ENCODE measurements around the gene KIF14.
"Not testable (repeated sequence)": the region's sequence is repeated elsewhere in the genome, so short reads cannot be mapped to it uniquely, and the experiment has no call there.

Gene KIF14

GRCh38 chr1:200526709-200527612 lies 93.6 kb downstream of the KIF14 start:
- Histone ChIP-seq H3K9me3 (ENCODE audit: low read depth, low read length) (no peaks in the 10 kb centered on the region), H3K9ac (ENCODE audit: insufficient read length) (no peak overlapping the region), H3K4me3 (no peak overlapping the region), H3K27ac (no peak overlapping the region), H3K36me3 (ENCODE audit: insufficient read depth, low read length) (no peaks in the 10 kb centered on the region)
- TF ChIP-seq POLR2AphosphoS5 (IDR thresholded peaks at IDR 0.05; ENCODE audit: borderline replicate concordance, low read depth, low read length) (no peak), FOXP2 (optimal IDR thresholded peaks at IDR 0.05; ENCODE audit: control extremely low read depth, extremely low read length, insufficient read depth) (no peak), EZH2 (IDR thresholded peaks at IDR 0.05) (no peak)
- no peak for DNase-seq (ENCODE audit: low read depth, low spot score)

GRCh38 chr1:200525090-200525987 lies 95.2 kb downstream of the KIF14 start:
- no peak for TF ChIP-seq FOXP2 (optimal IDR thresholded peaks at IDR 0.05; ENCODE audit: control extremely low read depth, extremely low read length, insufficient read depth)
- no peak for TF ChIP-seq EZH2 (IDR thresholded peaks at IDR 0.05)
- TF ChIP-seq POLR2AphosphoS5 (IDR thresholded peaks at IDR 0.05; ENCODE audit: borderline replicate concordance, low read depth, low read length) = no peak
- no peaks in the 10 kb centered on the region for H3K36me3 ChIP-seq (ENCODE audit: insufficient read depth, low read length)
- no peaks in the 10 kb centered on the region for H3K9me3 ChIP-seq (ENCODE audit: low read depth, low read length)
- DNase-seq (ENCODE audit: low read depth, low spot score) = no peak
- H3K4me3 ChIP-seq = no peak overlapping the region
- peak overlapping the region; percentile 1 for H3K9ac ChIP-seq (ENCODE audit: insufficient read length)
- peak overlapping the region; percentile 6; the same call in 1 of the 2 replicates for H3K27ac ChIP-seq

GRCh38 chr1:200524551-200524950 lies 96.0 kb downstream of the KIF14 start:
- H3K9ac ChIP-seq (ENCODE audit: insufficient read length); H3K9me3 ChIP-seq (ENCODE audit: low read depth, low read length); H3K27ac ChIP-seq; H3K4me3 ChIP-seq; DNase-seq (ENCODE audit: low read depth, low spot score); H3K36me3 ChIP-seq (ENCODE audit: insufficient read depth, low read length): not testable (repeated sequence)

- H3K9ac ChIP-seq (ENCODE audit: insufficient read length) = no peak overlapping the region
- TF ChIP-seq FOXP2 (optimal IDR thresholded peaks at IDR 0.05; ENCODE audit: control extremely low read depth, extremely low read length, insufficient read depth) = no peak
- no peak for TF ChIP-seq EZH2 (IDR thresholded peaks at IDR 0.05)
- TF ChIP-seq POLR2AphosphoS5 (IDR thresholded peaks at IDR 0.05; ENCODE audit: borderline replicate concordance, low read depth, low read length) = no peak
- DNase-seq (ENCODE audit: low read depth, low spot score) = no peak
- H3K4me3 ChIP-seq = no peak overlapping the region
- H3K27ac ChIP-seq = no peak overlapping the region
- H3K36me3 ChIP-seq (ENCODE audit: insufficient read depth, low read length) = no peaks in the 10 kb centered on the region
- no peaks in the 10 kb centered on the region for H3K9me3 ChIP-seq (ENCODE audit: low read depth, low read length)
These were observed 96.5 kb downstream of the KIF14 start for GRCh38 chr1:200524092-200524491.

- Histone ChIP-seq H3K4me3 (no peak overlapping the region), H3K27ac (no peak overlapping the region), H3K9ac (ENCODE audit: insufficient read length) (no peak overlapping the region), H3K36me3 (ENCODE audit: insufficient read depth, low read length) (no peaks in the 10 kb centered on the region), H3K9me3 (ENCODE audit: low read depth, low read length) (no peaks in the 10 kb centered on the region)
- DNase-seq (ENCODE audit: low read depth, low spot score) = no peak
- no peak for TF ChIP-seq POLR2AphosphoS5 (IDR thresholded peaks at IDR 0.05; ENCODE audit: borderline replicate concordance, low read depth, low read length)
- no peak for TF ChIP-seq FOXP2 (optimal IDR thresholded peaks at IDR 0.05; ENCODE audit: control extremely low read depth, extremely low read length, insufficient read depth)
- no peak for TF ChIP-seq EZH2 (IDR thresholded peaks at IDR 0.05)
These were observed 99.8 kb downstream of the KIF14 start for GRCh38 chr1:200520735-200521134.

GRCh38 chr1:200518524-200518923 lies 102.0 kb downstream of the KIF14 start:
- H3K27ac ChIP-seq = no peak overlapping the region
- no peaks in the 10 kb centered on the region for H3K36me3 ChIP-seq (ENCODE audit: insufficient read depth, low read length)
- no peak overlapping the region for H3K9ac ChIP-seq (ENCODE audit: insufficient read length)
- no peak overlapping the region for H3K4me3 ChIP-seq
- no peaks in the 10 kb centered on the region for H3K9me3 ChIP-seq (ENCODE audit: low read depth, low read length)
- no peak for DNase-seq (ENCODE audit: low read depth, low spot score)
- TF ChIP-seq POLR2AphosphoS5 (IDR thresholded peaks at IDR 0.05; ENCODE audit: borderline replicate concordance, low read depth, low read length) = no peak
- TF ChIP-seq EZH2 (IDR thresholded peaks at IDR 0.05) = no peak
- TF ChIP-seq FOXP2 (optimal IDR thresholded peaks at IDR 0.05; ENCODE audit: control extremely low read depth, extremely low read length, insufficient read depth) = no peak

- TF ChIP-seq EZH2 (IDR thresholded peaks at IDR 0.05) = no peak
- TF ChIP-seq FOXP2 (optimal IDR thresholded peaks at IDR 0.05; ENCODE audit: control extremely low read depth, extremely low read length, insufficient read depth) = no peak
- TF ChIP-seq POLR2AphosphoS5 (IDR thresholded peaks at IDR 0.05; ENCODE audit: borderline replicate concordance, low read depth, low read length) = no peak
- no peak for DNase-seq (ENCODE audit: low read depth, low spot score)
- H3K36me3 ChIP-seq (ENCODE audit: insufficient read depth, low read length) = no peaks in the 10 kb centered on the region
- H3K9me3 ChIP-seq (ENCODE audit: low read depth, low read length) = no peaks in the 10 kb centered on the region
- no peak overlapping the region for H3K9ac ChIP-seq (ENCODE audit: insufficient read length)
- H3K4me3 ChIP-seq = no peak overlapping the region
- no peak overlapping the region for H3K27ac ChIP-seq
These were observed 108.4 kb downstream of the KIF14 start for GRCh38 chr1:200512191-200512590.

GRCh38 chr1:200510228-200510623 lies 110.3 kb downstream of the KIF14 start:
- TF ChIP-seq POLR2AphosphoS5 (IDR thresholded peaks at IDR 0.05; ENCODE audit: borderline replicate concordance, low read depth, low read length) (no peak), FOXP2 (optimal IDR thresholded peaks at IDR 0.05; ENCODE audit: control extremely low read depth, extremely low read length, insufficient read depth) (no peak), EZH2 (IDR thresholded peaks at IDR 0.05) (no peak)
- peak overlapping the region; percentile 37 for H3K9ac ChIP-seq (ENCODE audit: insufficient read length)
- H3K27ac ChIP-seq = no peak overlapping the region
- peak overlapping the region; percentile 50 for H3K4me3 ChIP-seq
- H3K9me3 ChIP-seq (ENCODE audit: low read depth, low read length) = no peaks in the 10 kb centered on the region
- peak; percentile 90 for DNase-seq (ENCODE audit: low read depth, low spot score)
- no peaks in the 10 kb centered on the region for H3K36me3 ChIP-seq (ENCODE audit: insufficient read depth, low read length)
